Lower leg skin (tissue), 3 donors: ENCODE results near the gene ASTN1.

ENCODE experiments used
- CTCF ChIP-seq, 3 donors: fragments of 450-650 bp; IDR thresholded peaks; one replicate each; pipeline ENCODE4 v1.5.1; 2016; ENCODE audit warnings: antibody characterized with exemption in 3 of 3, mild to moderate bottlenecking in 3 of 3, moderate library complexity in 2 of 3
- POLR2A ChIP-seq, 2 donors: fragments of 450-650 bp; IDR thresholded peaks; one replicate each; pipeline ENCODE4 v1.6.1; 2016 to 2017; ENCODE audit warnings: antibody characterized with exemption in 2 of 2, mild to moderate bottlenecking in 1 of 2, moderate library complexity in 1 of 2

- TF ChIP-seq CTCF (IDR thresholded peaks at IDR 0.05) (no peak), POLR2A (IDR thresholded peaks at IDR 0.05) (no peak)
Observed at GRCh38 chr1:176877557-176877956, 287.0 kb downstream of the ASTN1 start.
